NCI-H446 (cell line): ENCODE measurements around the gene ARHGDIG.

ENCODE experiments used
- DNase-seq, 2 experiments: peaks; one replicate each; lab custom pipeline; 2025; lab: John Stamatoyannopoulos, UW

The ARHGDIG gene

DNA sequence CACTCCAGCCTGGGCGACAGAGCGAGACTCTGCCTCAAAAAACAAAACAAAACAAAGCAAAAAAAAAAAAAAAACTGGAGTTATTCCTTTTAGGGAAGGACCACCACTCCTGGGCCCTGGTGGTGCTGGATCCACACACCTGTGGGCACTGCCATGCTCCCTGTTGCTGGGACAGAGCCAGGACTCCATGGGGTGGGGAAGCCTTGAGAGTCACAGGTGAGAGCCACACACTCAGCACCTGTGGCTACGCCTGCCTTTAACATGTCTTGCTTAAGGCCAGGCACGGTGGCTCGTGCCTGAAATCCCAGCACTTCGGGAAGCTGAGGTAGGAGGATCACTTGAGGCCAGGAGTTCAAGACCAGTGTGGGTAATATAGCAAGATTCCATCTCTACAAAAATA lies 20.8 kb downstream of the ARHGDIG start:
- no peak for DNase-seq

GRCh38 chr16:301950-302349 lies 21.6 kb downstream of the ARHGDIG start:
- no peak for DNase-seq

DNA sequence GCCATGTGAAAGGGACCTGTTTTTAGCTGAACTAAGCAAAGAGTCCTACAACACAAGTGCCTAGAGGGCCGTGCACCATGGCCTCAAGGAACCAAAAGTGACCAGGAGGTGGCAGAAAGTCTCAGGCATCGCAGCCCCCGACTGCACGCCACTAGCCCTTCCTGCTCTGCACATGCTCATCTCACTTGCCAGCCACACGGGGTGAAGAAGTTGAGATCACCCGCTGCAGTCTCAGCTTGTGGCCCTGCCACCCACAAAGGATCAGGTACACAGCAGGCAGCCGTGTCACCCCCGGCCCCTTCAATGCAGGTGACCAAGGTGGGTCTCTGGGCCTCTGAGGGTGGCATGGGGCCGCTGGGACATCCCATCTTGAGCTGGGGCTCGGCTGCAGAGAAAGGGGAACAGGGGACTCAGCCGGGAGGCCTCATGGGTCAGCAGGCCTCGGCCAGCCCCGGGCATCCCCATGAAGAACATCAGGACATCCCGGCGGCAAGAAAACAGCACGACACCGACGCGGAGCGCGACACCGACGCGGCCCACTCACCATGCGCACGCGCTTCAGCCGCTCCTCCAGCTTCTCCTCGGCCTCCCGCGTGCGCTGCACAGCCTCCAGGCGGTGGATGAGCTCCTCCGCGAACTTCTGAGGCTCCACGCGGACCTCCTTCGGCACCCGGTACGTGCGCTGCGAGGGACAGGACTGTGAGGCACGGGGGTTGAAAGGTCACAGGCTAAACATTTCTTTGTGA lies 23.5 kb downstream of the ARHGDIG start:
- DNase-seq, result no peak

DNA sequence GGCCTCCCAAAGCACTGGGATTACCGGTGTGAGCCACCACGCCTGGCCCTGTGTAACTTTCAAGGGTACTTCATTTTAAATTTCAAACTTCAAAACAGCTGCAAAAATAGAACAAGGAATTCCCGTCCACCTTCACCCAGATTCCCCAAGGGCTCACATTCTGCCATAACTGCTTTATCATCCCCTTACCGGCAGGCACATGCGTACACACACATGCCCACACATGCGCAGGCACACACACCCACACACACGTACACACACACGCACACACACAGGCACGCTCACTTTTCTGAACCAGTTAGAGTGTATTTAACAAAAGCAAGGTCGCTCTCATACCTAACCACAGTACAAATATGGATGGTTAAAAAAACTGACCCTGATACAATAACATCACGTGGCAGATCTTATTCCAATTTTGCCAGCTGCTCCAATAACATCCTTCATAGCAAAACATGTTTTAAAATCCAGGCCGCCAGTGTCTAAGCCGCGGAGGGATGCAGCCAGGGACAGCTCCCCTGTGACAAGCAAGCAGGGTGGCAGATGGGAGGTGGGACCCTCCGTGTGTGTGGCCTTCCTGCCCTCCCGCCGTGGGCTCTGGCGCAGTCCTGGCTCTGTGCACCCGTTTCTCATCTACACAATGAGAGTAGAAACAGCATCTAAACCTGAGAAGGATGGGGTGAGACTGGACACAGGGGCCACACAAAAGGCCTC lies 25.7 kb downstream of the ARHGDIG start:
- DNase-seq, result no peak

GRCh38 chr16:306911-307370 lies 26.6 kb downstream of the ARHGDIG start:
- no peak for DNase-seq

GRCh38 chr16:307691-308312 lies 27.4 kb downstream of the ARHGDIG start:
- no peak for DNase-seq

DNA sequence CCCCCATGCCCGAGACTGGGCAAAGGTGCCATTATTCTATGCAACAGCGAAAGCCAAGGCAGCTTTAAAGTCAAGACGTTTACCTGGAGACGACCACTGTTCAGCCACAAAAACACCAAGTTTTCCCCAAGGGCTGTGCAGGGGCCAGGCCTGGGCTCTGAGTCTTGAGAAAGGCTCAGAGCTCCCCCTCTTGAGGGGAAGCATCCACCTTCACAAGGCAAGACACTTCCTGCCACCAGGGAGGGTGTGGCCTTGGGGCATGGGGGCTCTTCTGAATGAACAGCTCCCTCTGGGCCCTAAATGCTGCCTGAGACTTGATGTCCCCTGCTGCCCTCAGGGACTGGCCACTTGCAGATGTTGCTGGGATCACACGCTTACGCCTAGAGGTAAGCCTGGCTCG lies 29.1 kb downstream of the ARHGDIG start:
- DNase-seq, result no peak

DNA sequence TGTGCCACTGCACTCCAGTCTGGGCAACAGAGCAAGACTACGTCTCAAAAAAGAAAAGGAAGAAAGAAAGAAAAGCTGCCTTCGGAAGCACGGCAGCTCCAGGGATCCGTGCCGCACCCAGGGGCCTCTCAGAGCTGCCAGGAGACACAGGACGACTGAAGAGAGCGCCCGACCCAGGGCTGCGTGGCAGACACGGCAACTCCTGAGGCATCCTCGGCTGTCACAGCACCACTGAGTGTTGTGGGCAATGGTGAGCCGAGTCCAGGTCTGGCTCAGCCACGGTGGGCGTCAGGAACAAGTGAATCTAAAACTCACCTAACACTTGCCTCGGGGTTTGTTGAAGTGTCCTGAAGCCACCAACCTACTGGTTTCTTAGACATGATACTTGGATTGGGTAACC lies 31.3 kb downstream of the ARHGDIG start:
- DNase-seq, result no peak

DNA sequence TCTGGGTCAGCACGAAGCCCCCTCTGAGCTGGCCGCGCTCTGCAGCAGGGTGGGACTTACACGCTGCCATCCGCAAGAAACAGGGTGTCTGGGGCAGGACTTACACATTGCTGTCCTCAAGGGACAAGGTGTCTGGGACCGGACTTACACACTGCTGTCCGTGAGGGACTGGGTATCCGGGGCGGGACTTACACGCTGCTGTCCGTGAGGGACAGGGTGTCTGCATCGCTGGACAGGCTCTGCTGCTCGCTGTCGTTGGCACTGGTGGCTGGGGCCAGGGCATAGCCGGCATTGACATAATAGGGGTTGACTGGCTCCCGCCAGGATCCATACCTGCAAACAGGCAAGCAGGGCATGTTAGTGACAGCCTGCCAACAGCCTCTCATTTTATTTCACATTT lies 34.0 kb downstream of the ARHGDIG start:
- no peak for DNase-seq

DNA sequence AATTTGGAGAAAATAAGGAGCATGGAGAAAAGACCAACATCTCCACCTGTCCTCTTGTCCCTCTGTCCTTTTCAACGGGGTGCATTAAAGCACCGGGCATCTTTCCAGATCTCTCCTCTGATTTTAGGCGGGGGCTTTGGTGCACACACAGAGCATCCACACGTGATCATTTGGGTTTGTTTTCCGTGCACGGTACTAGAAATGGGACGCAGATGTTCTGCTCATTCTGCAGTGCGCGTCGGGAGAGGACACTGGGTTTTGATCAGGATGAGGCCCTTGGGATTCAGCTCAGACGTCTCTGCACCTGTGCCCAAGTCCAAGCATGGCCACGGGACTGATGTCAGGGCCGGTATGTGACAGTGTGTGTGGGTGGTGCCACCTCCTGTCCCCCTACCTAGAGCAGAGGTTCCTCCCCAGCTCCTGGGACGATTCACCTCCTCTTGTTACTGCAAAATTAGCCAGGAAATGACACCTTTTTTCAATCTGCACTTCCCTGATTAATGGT lies 34.5 kb downstream of the ARHGDIG start:
- DNase-seq, result no peak

GRCh38 chr16:316741-317464 lies 36.5 kb downstream of the ARHGDIG start:
- no peak for DNase-seq

DNA sequence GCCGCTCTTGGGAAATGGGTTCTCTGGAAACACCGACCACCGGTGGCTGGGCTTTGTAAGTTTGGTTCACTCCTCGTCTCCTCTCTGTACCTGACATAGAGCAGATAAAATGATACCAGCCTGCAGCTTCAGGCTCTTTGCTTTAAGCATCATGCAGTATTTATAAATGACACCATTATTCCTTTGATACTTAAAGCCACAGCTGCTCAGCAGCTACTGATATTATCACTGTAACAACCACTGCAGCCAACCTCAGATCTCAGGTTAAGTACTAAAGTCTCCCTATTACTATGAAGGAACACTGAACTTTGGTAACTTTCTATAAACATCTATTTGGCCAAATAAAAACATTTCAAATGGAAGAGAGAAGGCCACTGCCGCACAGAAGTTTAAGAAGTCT lies 37.2 kb downstream of the ARHGDIG start:
- no peak for DNase-seq

- DNase-seq, result no peak
Observed at GRCh38 chr16:318628-319027, 38.2 kb downstream of the ARHGDIG start.

- no peak for DNase-seq
Observed at GRCh38 chr16:320206-320605, 39.8 kb downstream of the ARHGDIG start.

GRCh38 chr16:321532-321931 lies 41.1 kb downstream of the ARHGDIG start:
- DNase-seq, result no peak

- DNase-seq, result no peak
Observed at GRCh38 chr16:322476-323143, 42.2 kb downstream of the ARHGDIG start.

DNA sequence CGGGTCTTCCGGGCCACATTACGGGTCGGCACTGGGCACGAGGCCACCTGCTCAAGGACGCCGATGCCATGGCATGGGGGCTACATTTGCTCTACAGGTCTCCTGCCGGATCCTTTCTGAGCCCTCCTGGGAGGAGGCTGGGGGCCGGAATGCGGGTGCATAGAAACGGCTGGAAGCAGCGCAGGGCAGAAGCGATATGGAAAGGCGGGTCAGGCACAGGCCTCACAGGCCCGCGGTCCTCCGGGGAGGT lies 43.7 kb downstream of the ARHGDIG start:
- no peak for DNase-seq

DNA sequence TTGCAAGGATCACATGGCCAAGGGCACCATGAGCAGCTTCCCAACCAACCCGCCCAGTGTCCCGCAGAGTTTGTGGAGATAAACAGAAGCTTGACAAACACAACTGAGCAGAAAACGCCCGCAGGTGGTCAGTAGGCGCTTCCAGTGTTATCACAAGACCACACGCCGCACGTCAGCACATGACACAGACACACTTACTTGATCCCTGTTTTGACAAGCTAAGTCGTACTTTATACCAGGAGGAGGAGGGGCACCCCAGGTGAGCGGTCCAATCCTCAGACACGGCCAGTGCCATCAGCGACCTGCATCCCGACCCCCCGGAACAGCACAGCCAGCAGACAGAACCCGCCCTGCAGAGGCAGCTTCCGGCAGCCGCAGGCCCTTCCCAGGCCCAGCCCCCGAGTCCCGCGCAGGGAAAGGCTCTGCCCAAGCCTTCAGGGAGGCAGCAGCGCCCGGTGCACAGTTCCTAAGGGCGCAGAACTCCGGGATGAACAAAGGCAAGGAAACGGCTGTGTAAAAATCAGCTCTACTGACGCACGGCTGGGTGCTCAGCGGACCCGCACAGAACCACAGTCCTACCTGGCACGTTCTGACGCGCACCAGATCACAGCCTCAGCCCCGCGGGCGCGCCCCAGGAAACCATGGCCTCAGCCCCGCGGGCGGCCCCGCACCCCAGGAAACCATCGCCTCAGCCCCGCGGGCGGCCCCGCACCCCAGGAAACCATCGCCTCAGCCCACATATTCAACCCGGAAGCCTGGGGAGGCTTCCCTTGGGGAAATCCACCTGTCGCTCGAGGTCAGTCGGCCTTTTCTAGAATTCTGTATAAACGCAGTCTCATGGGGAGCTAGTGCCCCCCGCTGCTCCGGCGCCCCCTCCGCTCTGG lies 44.3 kb downstream of the ARHGDIG start:
- DNase-seq, result no peak

GRCh38 chr16:325375-326145 lies 45.2 kb downstream of the ARHGDIG start:
- DNase-seq, result no peak

GRCh38 chr16:330741-331140 lies 50.4 kb downstream of the ARHGDIG start:
- no peak for DNase-seq
